A549 (cell line): ENCODE measurements around the gene NR3C1. TPM values are rescaled to one million over a fixed set of nuclear protein-coding genes. Genes with fewer than 3 reads are reported as not detected.
A peak's percentile ranks its signal among the peaks of the same experiment; 100 is the strongest.

Experiments used
- ATAC-seq, 2 experiments: fragments of 200-7000 bp in 1 of 2; fragments of >200 bp in 1 of 2; cut with Nextera tagmentation in 1 of 2; cut with Tn5 transposase in 1 of 2; 3 replicates each; pipeline versions ENCODE4 v1.8.0 to v1.9.1; 2018 to 2020; ENCODE audit warnings: mild to moderate bottlenecking in 1 of 2, moderate library complexity in 1 of 2
- CTCF ChIA-PET: fragments of 300-600 bp; sonication (Branson Sonifier 250); formaldehyde crosslinking; extraction: SDS; loops from one replicate; lab custom pipeline; 2021; ENCODE audit warnings: antibody characterized with exemption, inconsistent platforms; lab: Yijun Ruan, JAX
- POLR2A ChIA-PET: fragments of 350-600 bp; formaldehyde crosslinking; extraction: SDS; loops from one replicate; lab custom pipeline; 2021; ENCODE audit warnings: antibody characterized with exemption, inconsistent platforms; lab: Yijun Ruan, JAX
- DNase-seq, 2 experiments: peaks; one replicate each; pipeline versions ENCODE4 v3.0.0 to v3.0.0-alpha.2; 2011 to 2016; ENCODE audit warnings: low read depth in 1 of 2, low spot score in 1 of 2
- FAIRE-seq: peaks from 2 replicates; lab custom pipeline; 2011; peaks lifted over from hg19 to GRCh38; lab: Jason Lieb, UNC
- H3K27ac ChIP-seq, 2 experiments: fragments of >200 bp; sonication (Bioruptor Twin); formaldehyde crosslinking; 3 replicates each; pipeline ENCODE4 v1.5.1; 2016 to 2017
- H3K4me1 ChIP-seq: fragments of >200 bp; sonication (Bioruptor Twin); formaldehyde crosslinking; 3 replicates; pipeline ENCODE4 v1.6.1; 2016
- H3K4me2 ChIP-seq: fragments of >200 bp; sonication (Bioruptor Twin); formaldehyde crosslinking; 3 replicates; pipeline ENCODE4 v1.6.1; 2016
- H3K4me3 ChIP-seq: fragments of >200 bp; sonication (Bioruptor Twin); formaldehyde crosslinking; 3 replicates; pipeline ENCODE4 v1.5.1; 2016
- H3K9me3 ChIP-seq: fragments of >200 bp; sonication (Bioruptor Twin); formaldehyde crosslinking; 3 replicates; pipeline ENCODE4 v1.6.1; 2016
- BHLHE40 ChIP-seq: IDR thresholded peaks from 2 replicates; pipeline ENCODE4 v1.6.1; 2012; ENCODE audit warnings: low read depth, low read length, inconsistent platforms
- CBX2 ChIP-seq: fragments of 200-600 bp; sonication (generic); IDR thresholded peaks from 2 replicates; pipeline ENCODE4 v1.6.1; 2016; ENCODE audit warnings: low read depth, mild to moderate bottlenecking, borderline replicate concordance
- CBX8 ChIP-seq: fragments of 200-600 bp; sonication (generic); IDR thresholded peaks from 2 replicates; pipeline ENCODE4 v1.6.1; 2016
- EHF ChIP-seq: fragments of 250-450 bp; sonication (Bioruptor Pico); IDR thresholded peaks from 2 replicates; pipeline ENCODE4 v1.5.0; 2020; ENCODE audit warnings: mild to moderate bottlenecking
- ELK1 ChIP-seq: fragments of 150-350 bp; IDR thresholded peaks from 2 replicates; pipeline ENCODE4 v1.6.1; 2014; ENCODE audit warnings: low read depth, mild to moderate bottlenecking, low read length
- HDAC2 ChIP-seq: fragments of 200-600 bp; sonication (generic); IDR thresholded peaks from 2 replicates; pipeline ENCODE4 v1.6.1; 2016
- HOXA7 ChIP-seq: fragments of 250-450 bp; sonication (Bioruptor Pico); IDR thresholded peaks from 2 replicates; pipeline ENCODE4 v1.5.0; 2020; ENCODE audit warnings: mild to moderate bottlenecking, moderate library complexity
- PBX3 ChIP-seq: IDR thresholded peaks from 2 replicates; pipeline ENCODE4 v1.6.1; 2012
- POLR2A ChIP-seq: IDR thresholded peaks from 2 replicates; pipeline ENCODE4 v1.6.1; 2012; ENCODE audit warnings: mild to moderate bottlenecking, low read length
- RAD21 ChIP-seq, 2 experiments: fragments of >200 bp in 1 of 2; sonication (Bioruptor Twin) in 1 of 2; formaldehyde crosslinking in 1 of 2; IDR thresholded peaks in 1 of 2; conservative IDR thresholded peaks in 1 of 2; 2 replicates in 1 of 2; 3 replicates in 1 of 2; pipeline ENCODE4 v1.6.1; 2012 to 2018; ENCODE audit warnings: inconsistent platforms in 1 of 2
- ZSCAN20 ChIP-seq: fragments of 250-450 bp; sonication (Bioruptor Pico); IDR thresholded peaks from 2 replicates; pipeline ENCODE4 v1.8.0; 2022; ENCODE audit warnings: mild to moderate bottlenecking, moderate library complexity
- WGBS: methylation state at CpG from one replicate; pipeline ENCODE4 v1.1.6; 2017; ENCODE audit errors: missing lambda C conversion rate; 5-methylcytosine and 5-hydroxymethylcytosine counted together
- polyA plus RNA-seq, 4 experiments: library from polyadenylated mRNA; depleted of rRNA in 3 of 4; stranded (reverse); fragments of >200 nt; fragmentation: RNase III in 1 of 4; extraction: RNeasy Plus Mini Kit Qiagen cat#74134 plus additional on column Dnase treatment in 1 of 4; gene quantifications; 2 replicates in 3 of 4; 3 replicates in 1 of 4; pipeline ENCODE4 v1.2.3, GENCODE V29; 2011 to 2017
- TF ChIP-seq, protein P1 (sequence below): fragments of 450-650 bp; IDR thresholded peaks from 2 replicates; pipeline ENCODE4 v1.6.1; 2014; ENCODE audit warnings: antibody characterized with exemption
- TF ChIP-seq, protein P2 (sequence below): fragments of >200 bp; sonication (Bioruptor Twin); formaldehyde crosslinking; IDR thresholded peaks from 2 replicates; pipeline ENCODE4 v1.6.1; 2016
- TF ChIP-seq, protein P3 (sequence below): fragments of 250-450 bp; sonication (Bioruptor Pico); IDR thresholded peaks from 2 replicates; pipeline ENCODE4 v1.5.0; 2021; ENCODE audit warnings: mild to moderate bottlenecking, moderate library complexity, borderline replicate concordance
- TF ChIP-seq, protein P4 (sequence below): IDR thresholded peaks from 2 replicates; pipeline ENCODE4 v1.6.1; 2012
- TF ChIP-seq, protein P5 (sequence below): fragments of >200 bp; sonication (Bioruptor Twin); formaldehyde crosslinking; IDR thresholded peaks from 3 replicates; pipeline ENCODE4 v1.5.1; 2016

The NR3C1 gene
- polyA plus RNA-seq, 2 of the 4 experiments (the other 2 are of a cell fraction): 46.5 to 73.0 TPM

DNA sequence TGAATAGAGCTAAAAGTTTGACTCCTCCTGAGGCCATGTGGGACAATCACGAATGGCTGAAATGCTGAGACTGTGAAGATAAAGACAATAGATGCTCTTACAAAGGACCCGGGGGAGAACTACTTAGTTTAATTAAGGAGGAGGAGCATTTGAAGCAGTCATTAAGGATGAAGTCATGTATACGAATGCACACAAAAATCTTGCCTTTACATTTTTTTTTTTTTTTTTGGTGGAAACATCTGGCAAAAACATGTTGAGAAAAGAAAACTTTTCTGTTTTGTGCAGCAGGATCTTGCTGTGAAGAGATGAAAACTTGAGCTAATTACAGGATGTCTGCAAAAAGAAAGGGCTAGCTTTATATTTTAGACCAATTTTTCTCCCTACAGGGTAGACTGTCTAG lies 42.3 kb upstream of the NR3C1 start:
- ATAC-seq: no peak
- TF ChIP-seq, protein P1, sequence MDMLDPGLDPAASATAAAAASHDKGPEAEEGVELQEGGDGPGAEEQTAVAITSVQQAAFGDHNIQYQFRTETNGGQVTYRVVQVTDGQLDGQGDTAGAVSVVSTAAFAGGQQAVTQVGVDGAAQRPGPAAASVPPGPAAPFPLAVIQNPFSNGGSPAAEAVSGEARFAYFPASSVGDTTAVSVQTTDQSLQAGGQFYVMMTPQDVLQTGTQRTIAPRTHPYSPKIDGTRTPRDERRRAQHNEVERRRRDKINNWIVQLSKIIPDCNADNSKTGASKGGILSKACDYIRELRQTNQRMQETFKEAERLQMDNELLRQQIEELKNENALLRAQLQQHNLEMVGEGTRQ: no peak
- TF ChIP-seq BHLHE40: no peak
- TF ChIP-seq PBX3: no peak
- TF ChIP-seq HOXA7 (CRISPR knock-in tag): no peak
- TF ChIP-seq, all 56 proteins: peak for 0

DNA sequence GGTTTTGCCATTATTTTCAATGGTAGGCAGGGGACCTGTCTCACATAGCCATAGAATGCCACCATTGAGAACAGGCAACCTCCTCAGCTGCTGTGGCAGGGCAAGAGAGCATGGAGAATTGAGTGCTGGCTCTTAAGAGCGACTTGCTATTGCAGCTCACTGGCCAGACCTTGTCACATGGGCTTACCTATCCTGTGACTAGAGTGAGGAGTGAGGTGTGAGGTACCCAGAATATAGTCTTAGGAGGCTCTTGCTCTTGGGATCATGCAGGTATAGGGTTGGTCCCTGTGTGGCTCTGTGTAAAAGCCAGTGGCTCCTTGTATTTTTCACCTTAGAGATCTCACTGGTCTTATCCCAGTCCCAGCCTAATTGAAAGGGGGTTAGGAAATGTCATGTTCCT lies 39.8 kb upstream of the NR3C1 start:
- ATAC-seq (peak in 1 of 2 experiments; percentile 48; a peak in 1 of 6 replicates), FAIRE-seq (no peak), DNase-seq (no peak)
- H3K9me3 ChIP-seq: no peaks in the 10 kb centered on the region
- peak overlapping the region in 1 of 2 experiments; percentile 5; a peak in 1 of 6 replicates for H3K27ac ChIP-seq
- POLR2A ChIA-PET: no interaction called here
- CTCF ChIA-PET: interaction anchor here (2.3 kb wide), 1 partner anchor 11 kb away, joined by 4 read pairs; no protein-coding TSS in a partner anchor
- H3K4me2 ChIP-seq: no peak overlapping the region
- H3K4me1 ChIP-seq: no peaks in the 10 kb centered on the region
- WGBS: 90% methylated on average over 1 of the region's 1 CpG
- TF ChIP-seq PBX3 (no peak), EHF (CRISPR knock-in tag) (no peak), POLR2A (no peak), RAD21 (conservative IDR thresholded peaks at IDR 0.05 in 1 of 2, IDR thresholded peaks at IDR 0.05 in 1 of 2) (no peak)
- TF ChIP-seq, protein P2, sequence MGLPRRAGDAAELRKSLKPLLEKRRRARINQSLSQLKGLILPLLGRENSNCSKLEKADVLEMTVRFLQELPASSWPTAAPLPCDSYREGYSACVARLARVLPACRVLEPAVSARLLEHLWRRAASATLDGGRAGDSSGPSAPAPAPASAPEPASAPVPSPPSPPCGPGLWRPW: no peak
- H3K4me3 ChIP-seq: no peak overlapping the region

More for the DNA sequence above, 42.3 kb upstream of the NR3C1 start:
- H3K27ac ChIP-seq: no peak overlapping the region
- POLR2A ChIA-PET: interaction anchor here (0.7 kb wide), 1 partner anchor 50 kb away, joined by 6 read pairs; no protein-coding TSS in a partner anchor
- CTCF ChIA-PET: interaction anchor here (0.6 to 0.9 kb wide), 5 partner anchors 12 to 572 kb away, joined by 3 to 5 read pairs (median 4); no protein-coding TSS in a partner anchor
- no peaks in the 10 kb centered on the region for H3K4me1 ChIP-seq
- H3K9me3 ChIP-seq: no peaks in the 10 kb centered on the region
- FAIRE-seq (no peak), DNase-seq (no peak)
- H3K4me3 ChIP-seq: no peak overlapping the region
- no peak overlapping the region for H3K4me2 ChIP-seq
- WGBS: 87% methylated on average over 3 of the region's 3 CpGs

GRCh38 chr5:143442385-143442784 lies 38.9 kb upstream of the NR3C1 start:
- CTCF ChIA-PET: interaction anchor here (2.3 kb wide), 1 partner anchor 11 kb away, joined by 4 read pairs; no protein-coding TSS in a partner anchor
- POLR2A ChIA-PET: no interaction called here
- no peak for DNase-seq
- no peak for FAIRE-seq
- WGBS: 88% methylated on average over 2 of the region's 2 CpGs
- H3K27ac ChIP-seq: no peak overlapping the region; a peak in 1 of 6 replicates
- H3K4me1 ChIP-seq: peaks cover 5% of the 10 kb centered on the region
- no peak overlapping the region for H3K4me3 ChIP-seq
- ATAC-seq: no peak; a peak in 1 of 6 replicates
- H3K4me2 ChIP-seq: no peak overlapping the region
- no peaks in the 10 kb centered on the region for H3K9me3 ChIP-seq
- TF ChIP-seq, protein P3, sequence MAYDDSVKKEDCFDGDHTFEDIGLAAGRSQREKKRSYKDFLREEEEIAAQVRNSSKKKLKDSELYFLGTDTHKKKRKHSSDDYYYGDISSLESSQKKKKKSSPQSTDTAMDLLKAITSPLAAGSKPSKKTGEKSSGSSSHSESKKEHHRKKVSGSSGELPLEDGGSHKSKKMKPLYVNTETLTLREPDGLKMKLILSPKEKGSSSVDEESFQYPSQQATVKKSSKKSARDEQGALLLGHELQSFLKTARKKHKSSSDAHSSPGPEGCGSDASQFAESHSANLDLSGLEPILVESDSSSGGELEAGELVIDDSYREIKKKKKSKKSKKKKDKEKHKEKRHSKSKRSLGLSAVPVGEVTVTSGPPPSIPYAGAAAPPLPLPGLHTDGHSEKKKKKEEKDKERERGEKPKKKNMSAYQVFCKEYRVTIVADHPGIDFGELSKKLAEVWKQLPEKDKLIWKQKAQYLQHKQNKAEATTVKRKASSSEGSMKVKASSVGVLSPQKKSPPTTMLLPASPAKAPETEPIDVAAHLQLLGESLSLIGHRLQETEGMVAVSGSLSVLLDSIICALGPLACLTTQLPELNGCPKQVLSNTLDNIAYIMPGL: no peak
- TF ChIP-seq, protein P4, sequence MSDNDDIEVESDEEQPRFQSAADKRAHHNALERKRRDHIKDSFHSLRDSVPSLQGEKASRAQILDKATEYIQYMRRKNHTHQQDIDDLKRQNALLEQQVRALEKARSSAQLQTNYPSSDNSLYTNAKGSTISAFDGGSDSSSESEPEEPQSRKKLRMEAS: no peak
- TF ChIP-seq CBX8 (no peak), HDAC2 (no peak), ZSCAN20 (CRISPR knock-in tag) (no peak), RAD21 (conservative IDR thresholded peaks at IDR 0.05 in 1 of 2, IDR thresholded peaks at IDR 0.05 in 1 of 2) (no peak), CBX2 (no peak), ELK1 (no peak)
- TF ChIP-seq, protein P5, sequence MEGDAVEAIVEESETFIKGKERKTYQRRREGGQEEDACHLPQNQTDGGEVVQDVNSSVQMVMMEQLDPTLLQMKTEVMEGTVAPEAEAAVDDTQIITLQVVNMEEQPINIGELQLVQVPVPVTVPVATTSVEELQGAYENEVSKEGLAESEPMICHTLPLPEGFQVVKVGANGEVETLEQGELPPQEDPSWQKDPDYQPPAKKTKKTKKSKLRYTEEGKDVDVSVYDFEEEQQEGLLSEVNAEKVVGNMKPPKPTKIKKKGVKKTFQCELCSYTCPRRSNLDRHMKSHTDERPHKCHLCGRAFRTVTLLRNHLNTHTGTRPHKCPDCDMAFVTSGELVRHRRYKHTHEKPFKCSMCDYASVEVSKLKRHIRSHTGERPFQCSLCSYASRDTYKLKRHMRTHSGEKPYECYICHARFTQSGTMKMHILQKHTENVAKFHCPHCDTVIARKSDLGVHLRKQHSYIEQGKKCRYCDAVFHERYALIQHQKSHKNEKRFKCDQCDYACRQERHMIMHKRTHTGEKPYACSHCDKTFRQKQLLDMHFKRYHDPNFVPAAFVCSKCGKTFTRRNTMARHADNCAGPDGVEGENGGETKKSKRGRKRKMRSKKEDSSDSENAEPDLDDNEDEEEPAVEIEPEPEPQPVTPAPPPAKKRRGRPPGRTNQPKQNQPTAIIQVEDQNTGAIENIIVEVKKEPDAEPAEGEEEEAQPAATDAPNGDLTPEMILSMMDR: no peak
